ENCODE measurements around the gene KCTD8. TPM values are rescaled to one million over a fixed set of nuclear protein-coding genes. Genes with fewer than 3 reads are reported as not detected.

The KCTD8 gene
- total RNA-seq, 2 donors from 2014 or later: 0.26 TPM; not detected in 1

- intact Hi-C loops (cut with DNase I): no loop called here
- DNase-seq: no peak
- Histone ChIP-seq H3K9me3 (no peaks in the 10 kb centered on the region), H3K36me3 (replicated peaks in 1 of 2; ENCODE audit: insufficient read depth in 1 of 2, low read depth in 2 of 2) (no peaks in the 10 kb centered on the region), H3K4me1 (no peaks in the 10 kb centered on the region), H3K27ac (no peak overlapping the region), H3K4me3 (no peak overlapping the region), H3K27me3 (no peaks in the 10 kb centered on the region)
- 19 to 47% methylated on average over 1 of the region's 1 CpG for WGBS, 2 donors
- ATAC-seq: no peak
- TF ChIP-seq CTCF (IDR thresholded peaks at IDR 0.05) (no peak), POLR2A (IDR thresholded peaks at IDR 0.05) (no peak)
Measured at GRCh38 chr4:44313702-44314101, 134.9 kb downstream of the KCTD8 start.

GRCh38 chr4:44287505-44287904, 161.1 kb downstream of the KCTD8 start:
- ATAC-seq (no peak), DNase-seq (no peak)
- Histone ChIP-seq H3K36me3 (replicated peaks in 1 of 2; ENCODE audit: insufficient read depth in 1 of 2, low read depth in 2 of 2) (no peaks in the 10 kb centered on the region), H3K9me3 (no peaks in the 10 kb centered on the region), H3K27ac (no peak overlapping the region), H3K4me1 (no peaks in the 10 kb centered on the region), H3K4me3 (no peak overlapping the region), H3K27me3 (no peaks in the 10 kb centered on the region)
- intact Hi-C loops (cut with DNase I): no loop called here
- WGBS, 2 donors: 15 to 33% methylated on average over 1 of the region's 1 CpG
- TF ChIP-seq POLR2A (IDR thresholded peaks at IDR 0.05): no peak
- no peak for TF ChIP-seq CTCF (IDR thresholded peaks at IDR 0.05)

- no peak for DNase-seq
- Histone ChIP-seq H3K27me3 (no peaks in the 10 kb centered on the region), H3K36me3 (replicated peaks in 1 of 2; ENCODE audit: insufficient read depth in 1 of 2, low read depth in 2 of 2) (no peaks in the 10 kb centered on the region), H3K4me3 (no peak overlapping the region), H3K27ac (no peak overlapping the region), H3K4me1 (no peaks in the 10 kb centered on the region), H3K9me3 (no peaks in the 10 kb centered on the region)
- 27 to 30% methylated on average over 1 of the region's 1 CpG for WGBS, 2 donors
- ATAC-seq: no peak
- intact Hi-C loops (cut with DNase I): no loop called here
- no peak for TF ChIP-seq CTCF (IDR thresholded peaks at IDR 0.05)
Measured at GRCh38 chr4:44279469-44279868, 169.1 kb downstream of the KCTD8 start.

- WGBS, 2 donors: 67 to 79% methylated on average over 1 of the region's 1 CpG
- intact Hi-C loops (cut with DNase I): no loop called here
- Histone ChIP-seq H3K36me3 (replicated peaks in 1 of 2; ENCODE audit: insufficient read depth in 1 of 2, low read depth in 2 of 2) (no peaks in the 10 kb centered on the region), H3K27ac (no peak overlapping the region), H3K27me3 (no peaks in the 10 kb centered on the region), H3K4me3 (no peak overlapping the region), H3K9me3 (no peaks in the 10 kb centered on the region), H3K4me1 (no peaks in the 10 kb centered on the region)
- TF ChIP-seq CTCF (IDR thresholded peaks at IDR 0.05) (no peak), POLR2A (IDR thresholded peaks at IDR 0.05) (no peak)
- no peak for DNase-seq
- ATAC-seq: no peak
Measured at GRCh38 chr4:44279066-44279465, 169.5 kb downstream of the KCTD8 start.

GRCh38 chr4:44257461-44257860, 191.1 kb downstream of the KCTD8 start:
- Histone ChIP-seq H3K27me3 (no peaks in the 10 kb centered on the region), H3K9me3 (no peaks in the 10 kb centered on the region), H3K4me3 (no peak overlapping the region), H3K27ac (no peak overlapping the region), H3K36me3 (replicated peaks in 1 of 2; ENCODE audit: insufficient read depth in 1 of 2, low read depth in 2 of 2) (no peaks in the 10 kb centered on the region), H3K4me1 (no peaks in the 10 kb centered on the region)
- TF ChIP-seq POLR2A (IDR thresholded peaks at IDR 0.05) (no peak), CTCF (IDR thresholded peaks at IDR 0.05) (no peak)
- intact Hi-C loops (cut with DNase I): no loop called here
- DNase-seq: no peak
- 58 to 64% methylated on average over 2 of the region's 2 CpGs for WGBS, 2 donors
- no peak for ATAC-seq
